Omental fat pad (tissue), 4 donors: ENCODE results near the gene CLDN22. TPM values are rescaled to one million over a fixed set of nuclear protein-coding genes. Genes with fewer than 3 reads are reported as not detected.

Experiments
- ATAC-seq: fragments of 150-250 bp; one replicate; pipeline ENCODE4 v1.9.1; 2016; ENCODE audit warnings: mild to moderate bottlenecking, moderate library complexity; ENCODE audit not compliant: low FRiP score
- DNase-seq: peaks from one replicate; pipeline ENCODE4 v3.0.0-alpha.2; 2019; ENCODE audit warnings: low spot score
- CTCF ChIP-seq, 3 donors: fragments of 450-650 bp; IDR thresholded peaks; one replicate each; pipeline ENCODE4 v1.5.1; 2016 to 2017; ENCODE audit warnings: antibody characterized with exemption in 3 of 3, mild to moderate bottlenecking in 3 of 3, moderate library complexity in 2 of 3
- total RNA-seq, 4 donors: library from RNA; depleted of rRNA; stranded (reverse); fragments of >200 nt; gene quantifications; one replicate each; pipeline ENCODE4 v1.1.0, GENCODE V29; 2016

The CLDN22 gene
- total RNA-seq, 4 donors from 2014 or later: not detected

GRCh38 chr4:183337833-183338232 is 17.8 kb upstream of the CLDN22 start:
- ATAC-seq: no peak
- TF ChIP-seq CTCF (IDR thresholded peaks at IDR 0.05): no peak
- no peak for DNase-seq

- DNase-seq (no peak), ATAC-seq (peak; percentile 16)
- no peak for TF ChIP-seq CTCF (IDR thresholded peaks at IDR 0.05)
Measured at GRCh38 chr4:183337349-183337748, 17.3 kb upstream of the CLDN22 start.

- DNase-seq (no peak), ATAC-seq (peak; percentile 44)
- no peak for TF ChIP-seq CTCF (IDR thresholded peaks at IDR 0.05)
Measured at GRCh38 chr4:183335369-183335940, 15.4 kb upstream of the CLDN22 start.

- no peak for DNase-seq
- no peak for TF ChIP-seq CTCF (IDR thresholded peaks at IDR 0.05)
- no peak for ATAC-seq
Measured at GRCh38 chr4:183333983-183334382, 13.9 kb upstream of the CLDN22 start.

GRCh38 chr4:183333202-183333601 is 13.1 kb upstream of the CLDN22 start:
- ATAC-seq: no peak
- no peak for TF ChIP-seq CTCF (IDR thresholded peaks at IDR 0.05)
- DNase-seq: no peak

- no peak for TF ChIP-seq CTCF (IDR thresholded peaks at IDR 0.05)
- ATAC-seq (no peak), DNase-seq (no peak)
Measured at GRCh38 chr4:183332447-183332846, 12.4 kb upstream of the CLDN22 start.

- no peak for ATAC-seq
- no peak for TF ChIP-seq CTCF (IDR thresholded peaks at IDR 0.05)
- DNase-seq: no peak
Measured at GRCh38 chr4:183330841-183331240, 10.8 kb upstream of the CLDN22 start.
